Stimulated activated CD8-positive, alpha-beta memory T cell treated with anti-CD3 and anti-CD28 coated beads, Interleukin-15, amount 100 ng/mL, for 48 hours (primary cell): Measurements from ENCODE around the gene CLCNKB.

Experiments
- DNase-seq, 2 donors: peaks; one replicate each; pipeline ENCODE4 v3.0.0-alpha.2; 2020; ENCODE audit warnings: low read depth in 2 of 2

Gene CLCNKB

GRCh38 chr1:16075337-16076030, 31.9 kb downstream of the CLCNKB start:
- DNase-seq, result no peak

GRCh38 chr1:16076031-16076864, 32.7 kb downstream of the CLCNKB start:
- DNase-seq, result no peak

- no peak for DNase-seq
Observed at GRCh38 chr1:16076865-16077238, 33.3 kb downstream of the CLCNKB start.

- DNase-seq, result no peak
Observed at GRCh38 chr1:16077406-16078245, 34.0 kb downstream of the CLCNKB start.

GRCh38 chr1:16078925-16079656, 35.5 kb downstream of the CLCNKB start:
- DNase-seq, result peak; percentile 49 to 52

- DNase-seq, result no peak
Observed at GRCh38 chr1:16080422-16081150, 37.0 kb downstream of the CLCNKB start.

GRCh38 chr1:16081636-16082035, 38.1 kb downstream of the CLCNKB start:
- no peak for DNase-seq

- peak; percentile 32 to 47 for DNase-seq
Observed at GRCh38 chr1:16082283-16083038, 38.9 kb downstream of the CLCNKB start.

- no peak for DNase-seq
Observed at GRCh38 chr1:16083486-16083885, 39.9 kb downstream of the CLCNKB start.

GRCh38 chr1:16085522-16085921, 41.9 kb downstream of the CLCNKB start:
- no peak for DNase-seq

- no peak for DNase-seq
Observed at GRCh38 chr1:16087733-16088132, 44.2 kb downstream of the CLCNKB start.

- DNase-seq, result no peak
Observed at GRCh38 chr1:16088351-16088911, 44.8 kb downstream of the CLCNKB start.

- DNase-seq, result no peak
Observed at GRCh38 chr1:16088996-16089395, 45.4 kb downstream of the CLCNKB start.

- no peak for DNase-seq
Observed at GRCh38 chr1:16090076-16090826, 46.7 kb downstream of the CLCNKB start.

GRCh38 chr1:16091296-16091695, 47.7 kb downstream of the CLCNKB start:
- DNase-seq, result no peak

- no peak for DNase-seq
Observed at GRCh38 chr1:16092097-16092922, 48.7 kb downstream of the CLCNKB start.

GRCh38 chr1:16092923-16093511, 49.4 kb downstream of the CLCNKB start:
- no peak for DNase-seq

- no peak for DNase-seq
Observed at GRCh38 chr1:16093611-16094010, 50.0 kb downstream of the CLCNKB start.
